ENCODE measurements around the gene NDUFA3.

NDUFA3 gene

DNA sequence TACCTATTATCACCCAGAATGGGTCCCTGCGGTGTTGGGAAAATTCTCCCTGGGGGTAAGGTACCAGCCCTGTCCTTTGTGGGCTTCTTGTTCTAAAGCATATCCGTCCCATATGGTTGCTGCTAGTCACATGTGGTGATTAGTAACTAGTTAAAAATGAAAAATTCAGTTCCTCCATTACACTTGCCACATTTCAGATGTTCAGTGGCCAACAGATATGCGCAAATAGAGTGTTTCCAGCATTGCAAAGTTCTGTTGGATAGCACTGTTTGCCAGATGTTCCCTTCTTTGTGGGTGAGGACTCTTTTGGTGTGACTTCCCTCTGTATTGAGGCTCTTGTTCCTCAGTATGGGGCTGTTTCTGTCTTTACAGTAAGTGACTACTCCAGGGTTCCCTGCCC is 38.7 kb downstream of the NDUFA3 start:
- DNase-seq: no peak

- DNase-seq: no peak
Measured at GRCh38 chr19:54142166-54142780, 39.6 kb downstream of the NDUFA3 start.

DNA sequence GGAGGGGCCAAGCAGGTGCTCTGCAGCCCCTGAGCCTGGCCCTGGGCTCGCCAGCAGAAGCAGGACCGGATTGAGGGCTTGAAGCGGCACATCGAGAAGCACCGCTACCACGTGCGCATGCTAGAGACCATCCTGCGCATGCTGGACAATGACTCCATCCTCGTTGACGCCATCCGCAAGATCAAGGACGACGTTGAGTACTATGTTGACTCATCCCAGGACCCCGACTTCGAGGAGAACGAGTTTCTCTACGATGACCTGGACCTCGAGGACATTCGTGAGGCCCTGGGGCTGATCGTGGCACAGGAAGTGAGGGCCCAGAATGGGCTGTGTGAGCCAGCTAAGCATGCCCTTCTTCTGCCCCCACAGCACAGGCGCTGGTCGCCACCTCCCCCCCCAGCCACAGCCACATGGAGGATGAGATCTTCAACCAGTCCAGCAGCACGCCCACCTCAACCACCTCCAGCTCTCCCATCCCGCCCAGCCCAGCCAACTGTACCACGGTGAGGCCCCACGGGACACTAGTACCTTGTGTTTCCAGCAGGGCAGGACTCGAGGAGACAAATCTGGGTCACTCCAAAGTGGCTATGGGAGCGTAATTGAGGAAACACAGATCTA is 43.0 kb downstream of the NDUFA3 start:
- DNase-seq: no peak

DNA sequence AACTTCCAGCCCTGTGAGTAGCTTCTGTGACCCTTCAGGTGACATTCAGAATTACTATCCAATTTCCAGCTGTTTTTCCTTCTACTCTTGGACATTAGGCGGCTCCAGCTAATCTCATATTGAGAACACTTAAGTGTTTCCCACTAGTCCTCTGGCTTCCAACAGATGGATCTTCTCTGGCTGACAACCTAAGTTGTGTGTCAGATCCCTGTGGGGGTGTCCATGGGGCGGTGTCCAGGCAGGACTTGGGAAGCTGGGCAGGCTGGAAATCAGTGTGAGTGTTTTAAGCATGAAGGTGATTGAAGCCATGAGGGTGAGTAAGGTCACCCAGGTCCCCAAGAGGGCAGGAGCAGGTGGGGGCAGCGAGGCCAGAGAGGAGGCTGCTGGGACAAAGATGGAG is 45.0 kb downstream of the NDUFA3 start:
- no peak for DNase-seq

DNA sequence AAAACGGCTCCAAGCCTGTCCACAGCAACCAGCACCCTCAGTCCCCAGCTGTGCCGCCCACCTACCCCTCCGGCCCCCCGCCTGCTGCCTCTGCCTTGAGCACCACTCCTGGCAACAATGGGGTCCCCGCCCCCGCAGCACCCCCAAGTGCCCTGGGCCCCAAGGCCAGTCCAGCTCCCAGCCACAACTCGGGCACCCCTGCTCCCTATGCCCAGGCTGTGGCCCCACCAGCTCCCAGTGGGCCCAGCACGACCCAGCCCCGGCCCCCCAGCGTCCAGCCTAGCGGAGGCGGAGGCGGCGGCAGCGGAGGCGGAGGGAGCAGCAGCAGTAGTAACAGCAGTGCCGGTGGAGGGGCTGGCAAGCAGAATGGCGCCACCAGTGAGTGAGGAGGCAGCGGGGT is 45.5 kb downstream of the NDUFA3 start:
- no peak for DNase-seq

- DNase-seq: no peak
Measured at GRCh38 chr19:54149021-54149812, 46.6 kb downstream of the NDUFA3 start.

DNA sequence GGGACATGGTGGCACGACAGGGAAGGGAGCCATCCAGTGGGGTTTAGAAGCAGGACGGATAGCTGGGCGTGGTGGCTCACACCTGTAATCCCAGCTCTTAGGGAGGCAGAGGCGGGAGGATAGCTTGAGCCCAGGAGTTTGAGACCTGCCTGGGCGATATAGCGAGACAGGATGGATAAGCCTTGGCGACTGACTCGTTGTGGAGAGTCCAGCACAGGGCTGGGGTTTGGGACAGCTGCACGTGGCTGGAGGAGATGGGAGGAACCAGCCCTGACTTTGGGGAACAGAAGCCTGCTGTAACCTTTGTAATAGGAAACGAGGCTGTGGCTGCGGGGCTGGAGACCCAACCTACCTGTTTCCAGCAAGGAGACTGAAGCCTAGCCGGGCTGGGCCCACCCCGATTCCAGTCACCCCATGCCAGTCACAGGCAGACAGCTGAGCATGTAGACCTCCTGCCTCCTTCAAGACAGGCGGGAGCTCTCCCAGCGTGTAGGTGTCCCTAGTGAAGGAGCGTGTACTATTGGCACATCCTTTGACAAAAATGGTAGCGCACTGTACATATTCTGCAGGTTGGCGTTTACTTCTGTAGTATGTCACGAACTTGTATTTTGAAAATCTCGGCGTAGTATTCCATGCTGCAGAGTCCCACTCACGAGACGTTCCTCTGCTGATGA is 48.8 kb downstream of the NDUFA3 start:
- no peak for DNase-seq

- DNase-seq: no peak
Measured at GRCh38 chr19:54152267-54152666, 49.6 kb downstream of the NDUFA3 start.

DNA sequence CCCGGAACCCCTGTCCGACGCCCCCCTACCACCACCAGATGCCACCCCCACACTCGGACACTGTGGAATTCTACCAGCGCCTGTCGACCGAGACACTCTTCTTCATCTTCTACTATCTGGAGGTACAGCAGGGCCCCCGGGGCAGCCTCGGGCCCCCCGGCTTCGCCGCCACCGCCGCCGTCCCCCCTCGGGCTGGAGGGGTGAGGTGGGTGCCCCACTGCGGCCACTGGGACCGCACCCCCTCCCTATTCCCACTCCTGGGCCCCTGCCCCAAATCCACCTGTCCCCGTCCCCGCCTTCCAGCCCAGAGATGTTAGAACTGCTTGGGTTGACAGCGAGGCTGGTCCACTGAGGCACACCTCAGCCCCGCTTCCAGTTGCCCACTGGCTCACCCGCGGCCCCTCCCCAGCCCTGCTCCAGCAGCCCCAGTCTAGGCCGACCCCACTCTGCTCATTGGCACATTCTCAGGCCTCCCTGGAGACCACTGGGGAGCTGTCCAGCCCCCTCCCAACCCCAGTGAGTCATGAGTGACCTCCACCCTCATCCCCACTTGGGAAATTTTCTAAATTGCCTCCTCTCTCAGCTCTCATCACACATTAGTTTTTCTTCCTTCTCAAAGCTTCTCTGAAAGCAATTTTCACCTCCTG is 50.3 kb downstream of the NDUFA3 start:
- DNase-seq: no peak

- DNase-seq: no peak
Measured at GRCh38 chr19:54153731-54154326, 51.2 kb downstream of the NDUFA3 start.

DNA sequence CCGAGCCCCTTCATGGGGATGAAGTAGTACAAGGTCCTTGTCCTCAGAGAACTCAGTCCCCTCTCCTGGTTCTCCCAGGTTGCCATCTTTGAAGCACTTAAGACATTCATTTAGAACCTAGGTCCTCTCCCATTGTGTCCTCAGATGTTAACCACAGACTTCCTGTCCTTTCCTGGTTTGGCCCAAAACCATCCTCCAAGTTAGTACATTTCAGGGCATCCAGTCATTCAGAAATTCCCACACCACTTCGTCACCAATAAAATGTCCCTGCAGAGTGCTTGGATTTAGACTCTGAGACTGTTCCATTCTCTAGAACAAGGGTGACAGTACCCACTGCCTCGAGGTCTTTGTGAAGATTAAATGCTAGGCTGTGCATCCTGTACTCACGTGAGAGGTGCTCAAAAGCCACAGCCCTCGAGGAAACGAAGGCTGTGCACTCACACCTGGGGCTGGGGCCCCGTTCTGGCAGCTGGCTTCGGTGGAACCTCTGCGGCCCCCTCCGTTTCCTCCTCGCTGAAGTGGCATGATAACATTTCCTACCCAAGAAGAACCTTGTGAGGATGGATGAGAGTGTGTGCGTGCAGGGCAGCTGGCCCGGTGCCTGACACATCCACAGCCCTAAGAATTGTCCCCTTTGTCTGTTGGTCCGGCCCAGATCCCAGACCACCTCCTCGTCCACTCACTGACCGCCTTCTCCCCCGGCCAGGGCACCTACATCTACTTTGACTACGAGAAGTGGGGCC is 52.1 kb downstream of the NDUFA3 start:
- no peak for DNase-seq

DNA sequence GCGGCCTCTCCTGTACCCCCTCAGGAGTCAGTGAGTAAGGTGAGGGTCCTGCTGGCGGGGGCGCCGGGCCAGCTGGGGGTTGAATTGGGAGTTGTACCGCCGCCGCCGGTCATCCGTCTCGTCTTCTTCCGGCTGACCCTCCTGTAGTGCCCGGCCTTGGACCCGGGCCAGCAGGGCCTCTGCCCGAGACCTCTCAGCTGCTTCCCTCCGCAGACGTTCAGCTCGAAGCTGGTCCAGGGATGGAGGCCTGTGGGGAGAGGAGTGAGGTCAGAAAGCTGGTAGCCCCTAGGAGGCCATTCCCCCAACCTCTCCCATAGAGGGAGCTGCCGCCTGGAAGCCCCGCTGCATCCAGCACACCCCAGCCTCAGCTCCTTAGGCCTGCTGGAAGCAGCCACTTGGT is 53.0 kb downstream of the NDUFA3 start:
- no peak for DNase-seq

DNA sequence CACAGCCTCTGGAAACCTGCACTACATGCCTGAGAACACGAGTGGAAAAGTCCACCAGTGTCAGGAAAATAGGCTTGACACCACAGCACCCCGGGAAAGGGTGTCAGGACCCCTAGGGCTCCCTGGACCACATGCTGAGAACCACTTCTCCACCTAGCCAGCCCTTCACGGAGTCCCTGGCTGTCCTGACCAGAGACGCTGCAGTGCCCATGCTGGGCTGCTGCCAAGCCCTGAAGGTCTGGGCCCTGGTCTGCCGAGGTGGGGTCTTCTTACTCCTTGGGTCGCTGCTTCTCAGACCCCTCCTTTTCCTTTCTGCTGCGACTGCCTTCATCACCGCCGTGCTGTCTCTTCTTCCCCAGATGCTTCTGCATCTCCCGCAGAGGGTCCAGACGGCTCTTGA is 53.8 kb downstream of the NDUFA3 start:
- no peak for DNase-seq

DNA sequence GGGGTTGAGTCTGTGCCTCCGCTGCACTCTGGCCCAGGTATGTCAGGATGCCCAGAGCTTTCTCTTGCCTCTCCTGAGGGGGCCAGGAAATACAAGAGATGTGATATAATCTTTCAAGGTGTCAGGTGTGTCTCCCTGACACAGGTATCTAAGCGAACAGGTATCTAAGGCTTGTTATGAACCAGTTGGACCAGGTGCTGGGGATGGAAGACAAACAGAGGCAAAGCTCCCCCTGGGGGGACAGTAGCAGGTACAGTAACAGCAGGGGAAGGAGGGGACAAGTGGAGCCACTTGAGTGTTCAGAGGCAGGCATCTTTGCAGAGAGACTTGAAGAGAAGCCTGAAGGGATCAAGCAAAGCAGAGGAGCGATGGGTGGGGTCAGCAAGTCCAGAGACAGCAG is 54.3 kb downstream of the NDUFA3 start:
- DNase-seq: no peak
